Upper lobe of left lung (tissue), 6 donors: Measurements from ENCODE around the gene CNDP2. TPM values are rescaled to one million over a fixed set of nuclear protein-coding genes. Genes with fewer than 3 reads are reported as not detected.

Experiments used
- ATAC-seq, 2 donors: fragments of 200-7000 bp; cut with Tn5 transposase; one replicate each; pipeline ENCODE4 v1.9.1; 2022; ENCODE audit warnings: mild to moderate bottlenecking in 2 of 2, moderate library complexity in 2 of 2; ENCODE audit not compliant: low FRiP score in 2 of 2
- DNase-seq, 2 donors: peaks; one replicate each; pipeline ENCODE4 v3.0.0-alpha.2; 2019 to 2020
- H3K27ac ChIP-seq, 4 donors: fragments of 200-600 bp; sonication (generic); one replicate each; pipeline ENCODE4 v1.5.1; 2016 to 2019
- H3K27me3 ChIP-seq, 4 donors: fragments of 200-600 bp; sonication (generic); one replicate each; pipeline ENCODE4 v1.5.1; 2017 to 2019
- H3K36me3 ChIP-seq, 4 donors: fragments of 200-600 bp; sonication (generic); one replicate each; pipeline ENCODE4 v1.5.1; 2016 to 2019
- H3K4me1 ChIP-seq, 4 donors: fragments of 200-600 bp; sonication (generic); one replicate each; pipeline ENCODE4 v1.5.1; 2018 to 2019
- H3K4me3 ChIP-seq, 4 donors: fragments of 200-600 bp; sonication (generic); one replicate each; pipeline ENCODE4 v1.5.1; 2017 to 2019; ENCODE audit warnings: mild to moderate bottlenecking in 2 of 4, moderate library complexity in 1 of 4
- H3K9me3 ChIP-seq, 4 donors: fragments of 200-600 bp; sonication (generic); one replicate each; pipeline ENCODE4 v1.5.1; 2018 to 2019
- EP300 ChIP-seq, 4 donors: sonication (generic); formaldehyde crosslinking; IDR thresholded peaks; one replicate each; pipeline ENCODE4 v1.5.1; 2017; ENCODE audit warnings: antibody characterized with exemption in 4 of 4, control low read depth in 2 of 4
- POLR2A ChIP-seq, 4 donors: fragments of 450-650 bp; IDR thresholded peaks; one replicate each; pipeline ENCODE4 v1.5.1; 2016 to 2017; ENCODE audit warnings: antibody characterized with exemption in 4 of 4, mild to moderate bottlenecking in 2 of 4
- POLR2AphosphoS5 ChIP-seq, 2 donors: sonication (generic); formaldehyde crosslinking; IDR thresholded peaks; one replicate each; pipeline ENCODE4 v1.5.1; 2017; ENCODE audit warnings: antibody characterized with exemption in 2 of 2
- WGBS, 2 donors: methylation state at CpG; one replicate each; pipeline ENCODE4 v1.1.5; 2017 to 2018; 5-methylcytosine and 5-hydroxymethylcytosine counted together
- total RNA-seq, 6 donors: library from RNA; depleted of rRNA in 4 of 6; stranded (reverse); fragments of >200 nt in 4 of 6; gene quantifications; one replicate each; pipeline versions ENCODE4 v1.1.0 to v1.2.1, GENCODE V29; 2016 to 2021
- TF ChIP-seq, protein P1 (sequence below), 6 experiments: fragments of 450-650 bp in 4 of 6; fragments of 200-600 bp in 2 of 6; sonication (generic) in 2 of 6; IDR thresholded peaks; one replicate each; pipeline ENCODE4 v1.5.1; 2016 to 2019; ENCODE audit warnings: antibody characterized with exemption in 6 of 6
- donor health status: DM: no; HTN: no; CAD: no; lungs with moderate emphysema.
- donor health status: DM: no; HTN: yes; CAD: no; lungs with severe emphysema.

CNDP2 gene
- total RNA-seq, 6 donors from 2014 or later, result 147 to 279 (median 196) TPM

DNA sequence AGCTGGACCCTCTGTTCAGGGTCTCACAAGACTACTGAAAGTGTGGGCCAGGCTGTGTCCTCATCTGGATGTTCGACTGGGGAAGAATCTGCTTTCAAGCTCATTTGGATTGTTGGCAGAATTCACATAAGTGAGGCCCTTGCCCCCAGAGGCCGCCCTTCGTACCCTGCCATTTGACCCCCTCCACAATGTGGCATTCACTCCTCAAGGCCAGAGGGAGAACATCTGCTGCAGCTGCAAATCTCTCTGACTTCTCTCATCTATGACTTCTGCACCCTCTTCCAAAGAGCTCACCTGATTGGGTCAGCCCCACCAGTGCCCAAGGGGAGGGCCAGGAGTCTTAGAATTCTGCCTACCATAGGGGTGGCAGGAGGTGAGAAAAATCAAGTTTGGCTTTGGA, 3.9 kb upstream of the CNDP2 start:
- Histone ChIP-seq H3K36me3 (no peaks in the 10 kb centered on the region), H3K27me3 (no peaks in the 10 kb centered on the region), H3K9me3 (no peaks in the 10 kb centered on the region), H3K4me3 (no peak overlapping the region), H3K27ac (no peak overlapping the region), H3K4me1 (peaks cover 6 to 17% (median 6%) of the 10 kb centered on the region in 4 donors)
- TF ChIP-seq EP300 (IDR thresholded peaks at IDR 0.05) (no peak), POLR2A (IDR thresholded peaks at IDR 0.05) (no peak), POLR2AphosphoS5 (IDR thresholded peaks at IDR 0.05) (no peak)
- TF ChIP-seq, protein P1, sequence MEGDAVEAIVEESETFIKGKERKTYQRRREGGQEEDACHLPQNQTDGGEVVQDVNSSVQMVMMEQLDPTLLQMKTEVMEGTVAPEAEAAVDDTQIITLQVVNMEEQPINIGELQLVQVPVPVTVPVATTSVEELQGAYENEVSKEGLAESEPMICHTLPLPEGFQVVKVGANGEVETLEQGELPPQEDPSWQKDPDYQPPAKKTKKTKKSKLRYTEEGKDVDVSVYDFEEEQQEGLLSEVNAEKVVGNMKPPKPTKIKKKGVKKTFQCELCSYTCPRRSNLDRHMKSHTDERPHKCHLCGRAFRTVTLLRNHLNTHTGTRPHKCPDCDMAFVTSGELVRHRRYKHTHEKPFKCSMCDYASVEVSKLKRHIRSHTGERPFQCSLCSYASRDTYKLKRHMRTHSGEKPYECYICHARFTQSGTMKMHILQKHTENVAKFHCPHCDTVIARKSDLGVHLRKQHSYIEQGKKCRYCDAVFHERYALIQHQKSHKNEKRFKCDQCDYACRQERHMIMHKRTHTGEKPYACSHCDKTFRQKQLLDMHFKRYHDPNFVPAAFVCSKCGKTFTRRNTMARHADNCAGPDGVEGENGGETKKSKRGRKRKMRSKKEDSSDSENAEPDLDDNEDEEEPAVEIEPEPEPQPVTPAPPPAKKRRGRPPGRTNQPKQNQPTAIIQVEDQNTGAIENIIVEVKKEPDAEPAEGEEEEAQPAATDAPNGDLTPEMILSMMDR (IDR thresholded peaks at IDR 0.05), result no peak
- DNase-seq (no peak), ATAC-seq (no peak)
- 89 to 96% methylated on average over 3 of the region's 3 CpGs for WGBS, 2 donors

DNA sequence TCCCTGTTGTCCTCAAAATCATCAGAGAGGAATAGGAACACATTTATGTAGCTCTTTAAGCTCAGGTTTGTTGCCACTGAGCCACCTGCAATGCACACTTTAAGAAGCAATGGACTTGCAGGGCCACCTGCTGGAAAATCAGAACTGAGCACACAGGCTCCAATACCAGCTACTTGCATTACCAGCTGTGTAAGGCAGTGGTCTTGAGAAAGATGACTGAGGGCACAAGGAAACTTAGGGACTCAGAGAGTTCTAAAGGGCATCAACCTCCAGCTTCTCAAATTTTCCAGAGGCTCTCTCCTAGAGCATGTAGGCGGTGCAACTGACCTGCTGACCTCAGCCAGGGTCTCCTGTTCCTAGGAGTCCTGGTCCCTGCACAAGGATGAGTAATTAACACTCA, 2.5 kb upstream of the CNDP2 start:
- 40 to 47% methylated on average over 1 of the region's 1 CpG for WGBS, 2 donors
- ATAC-seq, result no peak
- TF ChIP-seq EP300 (IDR thresholded peaks at IDR 0.05) (no peak), POLR2AphosphoS5 (IDR thresholded peaks at IDR 0.05) (no peak)
- TF ChIP-seq, protein P1 (IDR thresholded peaks at IDR 0.05), result peak in 5 of 6 experiments; percentile 23 to 75 (median 69)
- Histone ChIP-seq H3K27ac (no peak overlapping the region), H3K4me1 (peaks cover 17 to 31% (median 20%) of the 10 kb centered on the region in 4 donors), H3K9me3 (no peaks in the 10 kb centered on the region), H3K36me3 (no peaks in the 10 kb centered on the region), H3K27me3 (no peaks in the 10 kb centered on the region), H3K4me3 (no peak overlapping the region)
- peak in 1 of 2 donors; percentile 57 for DNase-seq

DNA sequence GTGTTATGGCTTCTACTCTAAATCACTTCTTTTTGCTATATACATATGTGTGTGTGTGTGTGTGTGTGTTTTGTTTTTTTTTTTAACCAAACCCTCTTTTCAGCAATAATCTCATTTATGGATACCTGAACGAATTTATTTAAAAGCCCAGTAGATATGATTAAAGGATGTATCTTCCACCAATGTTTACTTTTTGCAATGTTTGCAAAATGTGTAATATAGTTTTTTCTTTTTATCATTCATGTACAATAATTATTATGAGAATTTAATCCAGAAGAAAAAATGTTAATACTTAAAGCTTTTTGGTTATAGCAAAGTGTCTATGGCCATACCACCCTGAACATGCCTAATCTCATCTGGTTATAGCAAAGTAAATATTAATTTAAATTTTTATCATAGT, 1.6 kb upstream of the CNDP2 start:
- Histone ChIP-seq H3K9me3 (no peaks in the 10 kb centered on the region), H3K36me3 (no peaks in the 10 kb centered on the region), H3K4me1 (peaks cover 17 to 39% (median 27%) of the 10 kb centered on the region in 4 donors), H3K4me3 (no peak overlapping the region), H3K27me3 (no peaks in the 10 kb centered on the region), H3K27ac (no peak overlapping the region)
- no peak for DNase-seq
- TF ChIP-seq POLR2AphosphoS5 (IDR thresholded peaks at IDR 0.05) (no peak), POLR2A (IDR thresholded peaks at IDR 0.05) (no peak), EP300 (IDR thresholded peaks at IDR 0.05) (no peak)
- TF ChIP-seq, protein P1 (IDR thresholded peaks at IDR 0.05), result no peak
- no peak for ATAC-seq
- WGBS, 2 donors, result 65 to 67% methylated on average over 1 of the region's 1 CpG

DNA sequence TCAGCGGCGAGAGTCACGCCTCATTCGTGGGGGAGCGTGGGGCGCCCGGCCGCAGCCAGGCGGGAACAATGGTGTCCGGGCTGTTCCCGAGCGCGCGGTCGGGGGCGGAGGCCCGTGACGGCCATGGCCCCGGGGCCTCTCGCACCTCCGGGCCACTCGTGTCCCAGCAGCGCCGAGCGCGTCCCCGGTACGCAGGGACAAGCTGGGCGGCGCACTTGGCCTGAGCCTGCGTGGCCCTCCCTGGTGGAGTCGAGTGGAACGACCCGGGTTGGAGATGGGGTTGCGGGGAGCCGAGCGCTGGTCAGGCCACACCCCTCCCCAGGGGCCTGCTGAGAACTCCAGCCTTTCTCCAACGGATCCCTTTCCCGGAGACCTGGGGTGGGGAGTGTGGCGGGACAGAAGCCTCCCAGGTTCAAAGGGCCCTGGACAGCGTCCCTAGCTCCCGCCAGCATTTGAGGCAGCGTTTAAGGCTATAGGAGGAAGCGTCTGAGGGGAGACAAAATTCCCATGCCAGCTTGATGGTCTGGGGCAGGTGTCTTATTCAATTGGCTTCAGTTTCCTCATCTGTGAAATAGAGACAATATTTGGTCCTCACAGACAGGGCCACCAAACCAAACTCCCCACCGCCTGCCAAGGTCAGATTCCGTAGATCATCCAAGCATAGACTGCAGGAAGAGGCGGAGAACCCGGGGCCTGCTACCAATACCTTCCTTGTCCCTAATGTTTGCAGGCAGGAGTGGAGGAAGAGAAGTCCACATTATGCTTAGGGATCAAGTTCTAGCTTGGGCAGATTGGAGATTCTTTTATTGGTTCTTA, 553 bp downstream of the CNDP2 start:
- H3K4me3 ChIP-seq, result peak overlapping the region; percentile 81 to 96 (median 90)
- TF ChIP-seq POLR2AphosphoS5 (IDR thresholded peaks at IDR 0.05) (no peak), POLR2A (IDR thresholded peaks at IDR 0.05) (peak in 1 of 4 donors; percentile 77), EP300 (IDR thresholded peaks at IDR 0.05) (no peak)
- TF ChIP-seq, protein P1 (IDR thresholded peaks at IDR 0.05), result peak in 4 of 6 experiments; percentile 17 to 68 (median 48)
- H3K9me3 ChIP-seq, result no peaks in the 10 kb centered on the region
- DNase-seq, result peak in 1 of 2 donors; percentile 58
- H3K36me3 ChIP-seq, result peaks cover 0 to 9% (median 3%) of the 10 kb centered on the region in 4 donors
- WGBS, 2 donors, result 9 to 11% methylated on average over 14 to 16 of the region's 48 CpGs
- peaks cover 21 to 47% (median 44%) of the 10 kb centered on the region in 4 donors for H3K4me1 ChIP-seq
- H3K27ac ChIP-seq, result peak overlapping the region; percentile 90 to 97 (median 96)
- ATAC-seq, result peak; percentile 64 to 78
- H3K27me3 ChIP-seq, result no peaks in the 10 kb centered on the region
